ENCODE measurements around the gene NFAT5. TPM values are rescaled to one million over a fixed set of nuclear protein-coding genes. Genes with fewer than 3 reads are reported as not detected.

NFAT5 gene
- total RNA-seq, 1 donor from 2014 or later = 13.9 TPM

DNA sequence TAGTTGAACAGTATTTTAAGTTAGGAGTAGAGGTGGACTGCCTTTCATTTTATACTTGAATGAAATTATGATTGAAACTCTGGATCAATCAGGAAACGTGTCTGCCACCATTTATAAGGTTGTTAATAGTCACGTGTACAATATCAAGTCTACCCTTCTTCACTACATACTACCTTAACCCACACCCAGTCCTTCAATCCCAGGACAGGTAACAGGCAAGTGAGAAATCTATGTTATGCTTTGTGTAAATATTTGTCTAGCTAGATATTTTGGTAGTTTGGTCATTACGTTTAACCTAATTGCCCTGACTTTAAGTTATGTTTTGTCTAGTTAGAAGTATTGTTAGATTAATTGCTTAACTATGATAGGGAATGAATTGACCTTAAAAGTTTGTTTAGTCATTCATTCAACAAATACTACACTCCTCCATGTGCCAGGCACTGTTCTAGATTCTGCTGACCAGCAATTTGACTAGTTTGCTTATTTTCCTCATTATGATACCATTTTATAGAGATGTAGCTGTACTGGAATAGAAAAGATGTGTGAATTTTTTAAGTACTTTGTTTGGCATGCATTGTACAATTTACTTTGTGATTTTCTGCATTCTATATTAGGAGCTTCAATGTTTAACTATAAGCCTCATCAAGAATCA is 88.6 kb downstream of the NFAT5 start:
- DNase-seq = no peak
- Histone ChIP-seq H3K27me3 (ENCODE audit: low read depth) (no peaks in the 10 kb centered on the region), H3K4me3 (no peak overlapping the region), H3K27ac (replicated peaks) (no peak overlapping the region), H3K4me1 (no peaks in the 10 kb centered on the region), H3K9me3 (replicated peaks) (no peaks in the 10 kb centered on the region), H3K36me3 (peaks cover 89% of the 10 kb centered on the region)
- intact Hi-C loops (cut with micrococcal nuclease) = loop anchor here (10.0 kb wide), 1 partner anchor 260 kb away; no protein-coding TSS in a partner anchor
- TF ChIP-seq, protein P1, sequence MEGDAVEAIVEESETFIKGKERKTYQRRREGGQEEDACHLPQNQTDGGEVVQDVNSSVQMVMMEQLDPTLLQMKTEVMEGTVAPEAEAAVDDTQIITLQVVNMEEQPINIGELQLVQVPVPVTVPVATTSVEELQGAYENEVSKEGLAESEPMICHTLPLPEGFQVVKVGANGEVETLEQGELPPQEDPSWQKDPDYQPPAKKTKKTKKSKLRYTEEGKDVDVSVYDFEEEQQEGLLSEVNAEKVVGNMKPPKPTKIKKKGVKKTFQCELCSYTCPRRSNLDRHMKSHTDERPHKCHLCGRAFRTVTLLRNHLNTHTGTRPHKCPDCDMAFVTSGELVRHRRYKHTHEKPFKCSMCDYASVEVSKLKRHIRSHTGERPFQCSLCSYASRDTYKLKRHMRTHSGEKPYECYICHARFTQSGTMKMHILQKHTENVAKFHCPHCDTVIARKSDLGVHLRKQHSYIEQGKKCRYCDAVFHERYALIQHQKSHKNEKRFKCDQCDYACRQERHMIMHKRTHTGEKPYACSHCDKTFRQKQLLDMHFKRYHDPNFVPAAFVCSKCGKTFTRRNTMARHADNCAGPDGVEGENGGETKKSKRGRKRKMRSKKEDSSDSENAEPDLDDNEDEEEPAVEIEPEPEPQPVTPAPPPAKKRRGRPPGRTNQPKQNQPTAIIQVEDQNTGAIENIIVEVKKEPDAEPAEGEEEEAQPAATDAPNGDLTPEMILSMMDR (IDR thresholded peaks at IDR 0.05; ENCODE audit: borderline replicate concordance) = no peak

DNA sequence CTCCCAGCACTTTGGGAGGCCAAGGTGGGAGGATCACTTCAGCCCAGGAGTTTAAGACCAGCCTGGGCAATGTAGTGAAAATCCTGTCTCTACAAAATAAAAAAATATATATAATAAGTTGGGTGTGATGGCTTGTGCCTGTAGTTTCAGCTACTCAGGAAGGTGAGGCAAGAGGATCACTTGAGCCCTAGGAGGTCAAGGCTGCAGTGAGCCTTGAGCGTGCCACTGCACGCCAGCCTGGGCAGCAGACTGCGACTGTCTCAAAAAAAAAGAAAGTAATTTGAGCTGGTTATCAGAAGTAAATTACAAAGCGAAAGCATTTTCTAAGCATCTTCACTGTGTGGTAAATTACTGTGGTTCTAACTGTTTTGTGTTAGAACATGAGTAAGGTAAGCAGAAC is 94.4 kb downstream of the NFAT5 start:
- Histone ChIP-seq H3K27me3 (ENCODE audit: low read depth) (no peaks in the 10 kb centered on the region), H3K27ac (replicated peaks) (no peak overlapping the region), H3K4me3 (no peak overlapping the region), H3K9me3 (replicated peaks) (no peaks in the 10 kb centered on the region), H3K36me3 (peaks cover 68% of the 10 kb centered on the region), H3K4me1 (no peaks in the 10 kb centered on the region)
- no peak for DNase-seq
- TF ChIP-seq, protein P1 (IDR thresholded peaks at IDR 0.05; ENCODE audit: borderline replicate concordance) = no peak
- intact Hi-C loops (cut with micrococcal nuclease) = no loop called here

GRCh38 chr16:69662901-69663300 is 97.1 kb downstream of the NFAT5 start:
- Histone ChIP-seq H3K36me3 (peaks cover 42% of the 10 kb centered on the region), H3K4me1 (no peaks in the 10 kb centered on the region)

DNA sequence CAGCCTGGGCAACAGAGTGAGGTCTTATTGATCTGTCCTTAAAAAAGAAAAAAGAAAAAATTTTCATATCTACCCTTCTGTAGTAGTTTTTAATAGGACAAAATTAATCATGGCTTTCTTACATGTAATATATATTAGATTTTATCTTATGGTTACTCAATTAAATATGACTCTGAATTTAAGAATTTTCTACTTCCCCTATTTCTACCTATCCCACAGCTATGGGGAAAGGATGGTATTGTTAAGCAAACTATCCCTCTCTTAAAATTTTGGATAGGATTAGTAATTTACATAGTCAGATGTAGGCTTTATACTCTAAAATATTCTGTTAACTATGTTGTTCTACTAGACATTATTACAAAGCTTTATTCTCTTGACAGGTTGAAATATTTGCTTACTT is 98.1 kb downstream of the NFAT5 start:
- TF ChIP-seq, protein P1 (IDR thresholded peaks at IDR 0.05; ENCODE audit: borderline replicate concordance) = no peak
- Histone ChIP-seq H3K4me3 (no peak overlapping the region), H3K4me1 (no peaks in the 10 kb centered on the region), H3K27me3 (ENCODE audit: low read depth) (no peaks in the 10 kb centered on the region), H3K27ac (replicated peaks) (no peak overlapping the region), H3K9me3 (replicated peaks) (no peaks in the 10 kb centered on the region), H3K36me3 (peaks cover 41% of the 10 kb centered on the region)
- DNase-seq = no peak
- intact Hi-C loops (cut with micrococcal nuclease) = no loop called here

More at GRCh38 chr16:69662901-69663300, 97.1 kb downstream of the NFAT5 start:
- intact Hi-C loops (cut with micrococcal nuclease) = no loop called here
- no peaks in the 10 kb centered on the region for H3K27me3 ChIP-seq (ENCODE audit: low read depth)
- H3K27ac ChIP-seq (replicated peaks) = no peak overlapping the region
- DNase-seq = no peak
- H3K4me3 ChIP-seq = no peak overlapping the region
- no peaks in the 10 kb centered on the region for H3K9me3 ChIP-seq (replicated peaks)
- TF ChIP-seq, protein P1 (IDR thresholded peaks at IDR 0.05; ENCODE audit: borderline replicate concordance) = no peak

- TF ChIP-seq, protein P1 (IDR thresholded peaks at IDR 0.05; ENCODE audit: borderline replicate concordance) = no peak
- DNase-seq = no peak
- no peaks in the 10 kb centered on the region for H3K4me1 ChIP-seq
- H3K9me3 ChIP-seq (replicated peaks) = no peaks in the 10 kb centered on the region
- H3K4me3 ChIP-seq = no peak overlapping the region
- H3K27ac ChIP-seq (replicated peaks) = no peak overlapping the region
- intact Hi-C loops (cut with micrococcal nuclease) = no loop called here
- H3K36me3 ChIP-seq = peaks cover 51% of the 10 kb centered on the region
- no peaks in the 10 kb centered on the region for H3K27me3 ChIP-seq (ENCODE audit: low read depth)
Observed at GRCh38 chr16:69669577-69669976, 103.8 kb downstream of the NFAT5 start.

All from left ventricle myocardium inferior (tissue), 1 donor.